ENCODE results near the gene AADAT. TPM values are rescaled to one million over a fixed set of nuclear protein-coding genes. Genes with fewer than 3 reads are reported as not detected.

The AADAT gene
- total and polyA plus RNA-seq, 2 of the 4 experiments (the other 2 are of a cell fraction), result 4.7 to 6.9 TPM

- Histone ChIP-seq H3K36me3 (ENCODE audit: control insufficient read depth, insufficient read depth, low read length) (no peaks in the 10 kb centered on the region), H4K5ac (ENCODE audit: low read depth, low read length) (no peak overlapping the region), H4K8ac (ENCODE audit: low read depth in 2 of 2, low read length in 2 of 2) (no peak overlapping the region), H3K4me3 (ENCODE audit: insufficient read depth, low read depth, low read length) (no peak overlapping the region), H3K14ac (replicated peaks; ENCODE audit: low read depth, low read length) (no peak overlapping the region), H4K91ac (ENCODE audit: insufficient read depth, low read depth, low read length) (no peak overlapping the region), H3K4me2 (ENCODE audit: low read depth, low read length) (no peak overlapping the region), H3K79me1 (ENCODE audit: low read depth in 1 of 2, low read length in 2 of 2) (no peaks in the 10 kb centered on the region), H3K9ac (ENCODE audit: low read depth, low read length) (no peak overlapping the region), H3K4me1 (ENCODE audit: control insufficient read depth, insufficient read depth, low read length) (no peaks in the 10 kb centered on the region), H3K9me3 (ENCODE audit: control insufficient read depth, insufficient read depth, low read length) (no peaks in the 10 kb centered on the region), H3K18ac (ENCODE audit: low read depth, low read length) (no peak overlapping the region), H3K27me3 (ENCODE audit: control insufficient read depth, insufficient read depth, low read length) (peaks cover 6% of the 10 kb centered on the region), H2AFZ (replicated peaks; ENCODE audit: low read length, poor library complexity) (no peak overlapping the region), H2BK120ac (ENCODE audit: low read depth, low read length) (no peak overlapping the region), H2AK5ac (ENCODE audit: low read depth, low read length) (no peak overlapping the region), H2BK20ac (ENCODE audit: low read depth, low read length) (no peak overlapping the region), H3K27ac (ENCODE audit: insufficient read depth, low read length) (no peak overlapping the region), H2BK15ac (ENCODE audit: low read depth, low read length) (no peak overlapping the region), H3K9me1 (ENCODE audit: insufficient read depth, low read length) (no peaks in the 10 kb centered on the region), H3K23ac (ENCODE audit: low read depth, low read length) (no peak overlapping the region), H2AK9ac (replicated peaks; ENCODE audit: low read depth, low read length, poor library complexity) (no peak overlapping the region), H3K56ac (ENCODE audit: extremely low read depth, insufficient read depth, low read length) (no peak overlapping the region), H4K20me1 (ENCODE audit: insufficient read depth, low read length) (no peaks in the 10 kb centered on the region), H3K4ac (ENCODE audit: low read depth, low read length) (no peak overlapping the region), H2BK5ac (ENCODE audit: low read depth, low read length, poor library complexity, severe bottlenecking) (no peak overlapping the region)
- dilution Hi-C loops (cut with HindIII; ENCODE audit: low sequenced_read_pairs, unreplicated experiment), result no loop called here
- no CpG with 5 or more reads among the region's 5 CpGs for WGBS, 2 experiments (ENCODE audit: extremely low coverage in 2 of 2, insufficient read length in 1 of 2)
- ChIA-PET CTCF (no interaction called here), POLR2A (ENCODE audit: unreplicated experiment) (no interaction called here)
- in situ Hi-C loops (cut with MboI; ENCODE audit: low sequenced_read_pairs), result loop anchor here (5.0 to 25.0 kb wide), 2 partner anchors 241 to 441 kb away; partner anchors contain the start of genes CLCN3 and NEK1
- ATAC-seq (ENCODE audit: low read depth) (no peak), DNase-seq (no peak)
- BruUV-seq (replicated peaks), result no TSS peak
- intact Hi-C loops (cut with micrococcal nuclease), result loop anchor here (10.0 kb wide), 1 partner anchor 548 kb away; no protein-coding TSS in a partner anchor
- TF ChIP-seq CEBPB (IDR thresholded peaks at IDR 0.05; ENCODE audit: low read depth, low read length), result no peak
- TF ChIP-seq ELK1 (IDR thresholded peaks at IDR 0.05; ENCODE audit: borderline replicate concordance, low read depth, low read length), result no peak
- TF ChIP-seq CHD1 (IDR thresholded peaks at IDR 0.05; ENCODE audit: low read depth, low read length), result no peak
- no peak for TF ChIP-seq RFX5 (IDR thresholded peaks at IDR 0.05; ENCODE audit: low read depth, low read length)
- TF ChIP-seq MAFK (IDR thresholded peaks at IDR 0.05; ENCODE audit: low read depth, low read length), result no peak
- no peak for TF ChIP-seq MXI1 (IDR thresholded peaks at IDR 0.05; ENCODE audit: borderline replicate concordance, low read depth, low read length)
- no peak for TF ChIP-seq NFE2L2 (IDR thresholded peaks at IDR 0.05; ENCODE audit: low read depth, low read length)
- no peak for TF ChIP-seq RCOR1 (IDR thresholded peaks at IDR 0.05; ENCODE audit: insufficient replicate concordance, low read length)
These were observed 36.8 kb downstream of the AADAT start for GRCh38 chr4:170052919-170053318.

All from IMR-90 (cell line).